C4-2B (cell line): Measurements from ENCODE around the gene PLD1.

Source experiments
- CTCF ChIP-seq: fragments of 450-650 bp; conservative IDR thresholded peaks from 2 replicates; pipeline ENCODE4 v1.5.1; 2017; ENCODE audit warnings: mild to moderate bottlenecking
- ZFX ChIP-seq: fragments of 450-650 bp; IDR thresholded peaks from 2 replicates; pipeline ENCODE4 v1.6.1; 2017

GRCh38 chr3:171684221-171684620, 126.1 kb downstream of the PLD1 start:
- no peak for TF ChIP-seq CTCF
- TF ChIP-seq ZFX, result no peak
